ENCODE data around the gene EXTL2.

DNA sequence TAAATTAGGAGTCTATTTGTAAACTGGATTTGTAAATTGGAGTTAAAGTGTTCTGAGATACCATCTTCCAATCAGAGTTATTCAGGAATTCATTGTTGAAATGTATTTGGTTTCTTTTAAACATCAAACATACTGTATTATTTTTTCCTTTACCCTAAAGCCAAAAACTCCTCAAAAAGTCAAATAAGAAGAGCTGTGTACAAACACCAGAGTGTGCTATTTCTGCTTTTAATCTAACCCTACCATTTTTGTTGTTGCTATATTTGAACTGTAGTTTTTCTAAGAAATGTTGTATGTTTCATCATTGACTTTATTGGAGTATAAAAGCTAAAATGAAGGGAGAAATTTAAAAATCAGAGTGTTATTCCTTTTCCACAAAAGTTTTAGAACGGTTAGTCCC is 37.1 kb upstream of the EXTL2 start:
- TF ChIP-seq CTCF (IDR thresholded peaks at IDR 0.05) (no peak), ZFX (IDR thresholded peaks at IDR 0.05; ENCODE audit: borderline replicate concordance) (no peak)

Data from 22Rv1 (cell line).